Measurements from ENCODE around the gene ANKRD55.

- TF ChIP-seq POLR2AphosphoS5 (IDR thresholded peaks at IDR 0.05) = no peak
- TF ChIP-seq CTCF (IDR thresholded peaks at IDR 0.05) = no peak
- TF ChIP-seq EP300 (IDR thresholded peaks at IDR 0.05) = no peak
Measured at GRCh38 chr5:56056875-56057274, 176.3 kb downstream of the ANKRD55 start.

Data from sigmoid colon (tissue), 4 donors.